SKM-1 treated with dmso at 0.1 percent for 144 hours (cell line): ENCODE results near the gene SARM1.

ENCODE experiments used
- DNase-seq: peaks from one replicate; lab custom pipeline; 2025; ENCODE audit not compliant: unreplicated experiment; lab: John Stamatoyannopoulos, UW

The SARM1 gene

GRCh38 chr17:28392491-28392890 is 21.0 kb downstream of the SARM1 start:
- DNase-seq = no peak

- DNase-seq = no peak
These were observed 23.0 kb downstream of the SARM1 start for GRCh38 chr17:28394337-28395116.

GRCh38 chr17:28395426-28395825 is 23.9 kb downstream of the SARM1 start:
- DNase-seq = no peak

GRCh38 chr17:28395968-28396367 is 24.5 kb downstream of the SARM1 start:
- no peak for DNase-seq

GRCh38 chr17:28396635-28397239 is 25.2 kb downstream of the SARM1 start:
- DNase-seq = no peak

GRCh38 chr17:28397275-28397674 is 25.8 kb downstream of the SARM1 start:
- DNase-seq = no peak

- no peak for DNase-seq
These were observed 26.3 kb downstream of the SARM1 start for GRCh38 chr17:28397687-28398279.

GRCh38 chr17:28398280-28398981 is 26.9 kb downstream of the SARM1 start:
- no peak for DNase-seq

- DNase-seq = no peak
These were observed 28.3 kb downstream of the SARM1 start for GRCh38 chr17:28399808-28400207.

GRCh38 chr17:28402224-28402630 is 30.7 kb downstream of the SARM1 start:
- DNase-seq = no peak

GRCh38 chr17:28402844-28403243 is 31.4 kb downstream of the SARM1 start:
- no peak for DNase-seq

GRCh38 chr17:28404007-28404406 is 32.5 kb downstream of the SARM1 start:
- DNase-seq = no peak

- DNase-seq = no peak
These were observed 32.9 kb downstream of the SARM1 start for GRCh38 chr17:28404461-28404811.

GRCh38 chr17:28404812-28405570 is 33.5 kb downstream of the SARM1 start:
- DNase-seq = no peak

GRCh38 chr17:28405632-28406472 is 34.4 kb downstream of the SARM1 start, which contains the start of gene SLC46A1:
SLC46A1 (minus strand) TSS chr17:28406212; CDS start chr17:28406114, 98 bp downstream.
- DNase-seq = no peak

- no peak for DNase-seq
These were observed 35.0 kb downstream of the SARM1 start for GRCh38 chr17:28406473-28406814.

GRCh38 chr17:28407130-28407973 is 35.9 kb downstream of the SARM1 start:
- no peak for DNase-seq

- DNase-seq = no peak
These were observed 36.4 kb downstream of the SARM1 start for GRCh38 chr17:28407974-28408306.

- DNase-seq = no peak
These were observed 40.6 kb downstream of the SARM1 start for GRCh38 chr17:28412099-28412498.
